Upper lobe of left lung (tissue), 6 donors: ENCODE measurements around the gene ZDHHC17. TPM values are rescaled to one million over a fixed set of nuclear protein-coding genes. Genes with fewer than 3 reads are reported as not detected.

Experiments used
- ATAC-seq, 2 donors: fragments of 200-7000 bp; cut with Tn5 transposase; one replicate each; pipeline ENCODE4 v1.9.1; 2022; ENCODE audit warnings: mild to moderate bottlenecking in 2 of 2, moderate library complexity in 2 of 2; ENCODE audit not compliant: low FRiP score in 2 of 2
- DNase-seq, 2 donors: peaks; one replicate each; pipeline ENCODE4 v3.0.0-alpha.2; 2019 to 2020
- H3K27ac ChIP-seq, 4 donors: fragments of 200-600 bp; sonication (generic); one replicate each; pipeline ENCODE4 v1.5.1; 2016 to 2019
- H3K27me3 ChIP-seq, 4 donors: fragments of 200-600 bp; sonication (generic); one replicate each; pipeline ENCODE4 v1.5.1; 2017 to 2019
- H3K36me3 ChIP-seq, 4 donors: fragments of 200-600 bp; sonication (generic); one replicate each; pipeline ENCODE4 v1.5.1; 2016 to 2019
- H3K4me1 ChIP-seq, 4 donors: fragments of 200-600 bp; sonication (generic); one replicate each; pipeline ENCODE4 v1.5.1; 2018 to 2019
- H3K4me3 ChIP-seq, 4 donors: fragments of 200-600 bp; sonication (generic); one replicate each; pipeline ENCODE4 v1.5.1; 2017 to 2019; ENCODE audit warnings: mild to moderate bottlenecking in 2 of 4, moderate library complexity in 1 of 4
- H3K9me3 ChIP-seq, 4 donors: fragments of 200-600 bp; sonication (generic); one replicate each; pipeline ENCODE4 v1.5.1; 2018 to 2019
- CTCF ChIP-seq, 6 experiments: fragments of 450-650 bp in 4 of 6; fragments of 200-600 bp in 2 of 6; sonication (generic) in 2 of 6; IDR thresholded peaks; one replicate each; pipeline ENCODE4 v1.5.1; 2016 to 2019; ENCODE audit warnings: antibody characterized with exemption in 6 of 6
- EP300 ChIP-seq, 4 donors: sonication (generic); formaldehyde crosslinking; IDR thresholded peaks; one replicate each; pipeline ENCODE4 v1.5.1; 2017; ENCODE audit warnings: antibody characterized with exemption in 4 of 4, control low read depth in 2 of 4
- POLR2A ChIP-seq, 4 donors: fragments of 450-650 bp; IDR thresholded peaks; one replicate each; pipeline ENCODE4 v1.5.1; 2016 to 2017; ENCODE audit warnings: antibody characterized with exemption in 4 of 4, mild to moderate bottlenecking in 2 of 4
- POLR2AphosphoS5 ChIP-seq, 2 donors: sonication (generic); formaldehyde crosslinking; IDR thresholded peaks; one replicate each; pipeline ENCODE4 v1.5.1; 2017; ENCODE audit warnings: antibody characterized with exemption in 2 of 2
- WGBS, 2 donors: methylation state at CpG; one replicate each; pipeline ENCODE4 v1.1.5; 2017 to 2018; 5-methylcytosine and 5-hydroxymethylcytosine counted together
- total RNA-seq, 6 donors: library from RNA; depleted of rRNA in 4 of 6; stranded (reverse); fragments of >200 nt in 4 of 6; gene quantifications; one replicate each; pipeline versions ENCODE4 v1.1.0 to v1.2.1, GENCODE V29; 2016 to 2021
- donor health status: DM: no; HTN: no; CAD: no; lungs with moderate emphysema.
- donor health status: DM: no; HTN: yes; CAD: no; lungs with severe emphysema.

ZDHHC17 gene
- total RNA-seq, 6 donors from 2014 or later: 13.0 to 107 (median 30.0) TPM

- TF ChIP-seq EP300 (IDR thresholded peaks at IDR 0.05): no peak
- TF ChIP-seq CTCF (IDR thresholded peaks at IDR 0.05): no peak
- WGBS, 2 donors: 93 to 95% methylated on average over 4 of the region's 4 CpGs
Measured at GRCh38 chr12:76855271-76855670, 91.4 kb downstream of the ZDHHC17 start.

DNA sequence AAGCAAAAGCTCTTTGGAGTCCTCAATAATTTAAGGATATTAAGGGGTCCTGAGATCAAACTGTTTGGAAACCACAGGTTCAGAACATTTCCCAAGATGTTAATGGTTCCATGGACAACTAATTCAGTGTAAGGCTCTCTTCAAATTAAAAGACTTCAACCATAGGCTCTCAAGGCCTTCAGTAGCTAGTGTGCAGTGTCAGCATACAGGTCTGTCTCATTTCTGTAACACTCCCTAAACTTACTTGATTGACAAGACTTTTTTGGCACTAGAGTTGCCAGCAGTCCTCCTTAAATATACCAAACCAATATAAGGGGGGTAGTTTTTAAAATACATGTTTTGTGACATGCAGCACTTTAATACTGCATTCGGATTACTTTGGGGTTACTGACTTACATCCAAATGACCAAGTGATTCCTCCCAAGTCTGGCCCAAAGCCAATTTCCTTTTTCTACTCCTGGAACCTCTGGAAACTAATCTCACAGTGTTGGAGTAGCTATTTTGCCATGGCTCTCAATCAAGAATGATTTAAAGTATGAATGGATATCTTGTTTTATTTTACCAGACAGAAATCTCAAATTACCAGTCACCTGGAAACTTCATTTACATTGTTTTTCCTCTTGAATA, 92.2 kb downstream of the ZDHHC17 start:
- Histone ChIP-seq H3K27me3 (no peaks in the 10 kb centered on the region), H3K9me3 (peaks cover 0 to 4% (median 0%) of the 10 kb centered on the region in 4 donors), H3K4me1 (no peaks in the 10 kb centered on the region), H3K27ac (no peak overlapping the region), H3K36me3 (peaks cover under 1 to 23% (median 6%) of the 10 kb centered on the region in 4 donors), H3K4me3 (no peak overlapping the region)
- ATAC-seq: no peak
- DNase-seq: no peak
- 87 to 100% methylated on average over 1 of the region's 1 CpG for WGBS, 2 donors
- no peak for TF ChIP-seq EP300 (IDR thresholded peaks at IDR 0.05)
- no peak for TF ChIP-seq POLR2AphosphoS5 (IDR thresholded peaks at IDR 0.05)
- TF ChIP-seq POLR2A (IDR thresholded peaks at IDR 0.05): no peak
- TF ChIP-seq CTCF (IDR thresholded peaks at IDR 0.05): no peak

More at GRCh38 chr12:76855271-76855670, 91.4 kb downstream of the ZDHHC17 start:
- H3K4me3 ChIP-seq: no peak overlapping the region
- H3K27me3 ChIP-seq: no peaks in the 10 kb centered on the region
- no peak for DNase-seq
- H3K36me3 ChIP-seq: peaks cover 6 to 32% (median 10%) of the 10 kb centered on the region in 4 donors
- H3K4me1 ChIP-seq: no peaks in the 10 kb centered on the region
- H3K27ac ChIP-seq: no peak overlapping the region
- peaks cover 0 to 4% (median 0%) of the 10 kb centered on the region in 4 donors for H3K9me3 ChIP-seq
- ATAC-seq: no peak

- DNase-seq: no peak
- Histone ChIP-seq H3K9me3 (peaks cover 0 to 4% (median 0%) of the 10 kb centered on the region in 4 donors), H3K4me3 (no peak overlapping the region)
Measured at GRCh38 chr12:76859611-76860010, 95.7 kb downstream of the ZDHHC17 start.

DNA sequence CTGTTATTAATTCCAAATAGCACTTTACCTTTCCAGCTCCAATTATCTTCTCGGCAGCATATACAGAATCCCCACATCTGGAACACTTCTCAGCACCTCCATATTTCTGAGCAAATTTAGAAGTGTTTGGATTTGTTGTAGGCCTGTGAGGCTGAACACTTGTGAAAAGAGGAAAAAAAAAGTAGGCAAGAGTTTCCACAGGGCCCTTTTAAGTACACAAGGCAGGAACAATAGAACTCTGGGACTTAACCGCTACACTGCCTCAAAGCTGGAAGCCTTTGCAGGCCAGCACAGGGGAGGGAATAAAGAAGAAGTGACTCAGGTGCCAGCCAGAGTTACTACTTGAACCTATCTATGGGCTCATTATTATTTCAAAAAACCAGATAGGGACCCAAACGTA, 96.3 kb downstream of the ZDHHC17 start:
- Histone ChIP-seq H3K4me1 (no peaks in the 10 kb centered on the region), H3K36me3 (peaks cover 0 to 18% (median 4%) of the 10 kb centered on the region in 4 donors), H3K9me3 (peaks cover 0 to 4% (median 0%) of the 10 kb centered on the region in 4 donors), H3K27ac (no peak overlapping the region), H3K27me3 (no peaks in the 10 kb centered on the region), H3K4me3 (no peak overlapping the region)
- TF ChIP-seq EP300 (IDR thresholded peaks at IDR 0.05): no peak
- no peak for TF ChIP-seq POLR2A (IDR thresholded peaks at IDR 0.05)
- no peak for TF ChIP-seq CTCF (IDR thresholded peaks at IDR 0.05)
- TF ChIP-seq POLR2AphosphoS5 (IDR thresholded peaks at IDR 0.05): no peak
- no peak for DNase-seq
- WGBS, 2 donors: 73 to 88% methylated on average over 3 of the region's 3 CpGs
- ATAC-seq: no peak

More at GRCh38 chr12:76859611-76860010, 95.7 kb downstream of the ZDHHC17 start:
- Histone ChIP-seq H3K27ac (no peak overlapping the region), H3K4me1 (no peaks in the 10 kb centered on the region), H3K27me3 (no peaks in the 10 kb centered on the region), H3K36me3 (peaks cover 0 to 21% (median 4%) of the 10 kb centered on the region in 4 donors)
- 59 to 70% methylated on average over 4 of the region's 4 CpGs for WGBS, 2 donors
- no peak for ATAC-seq
- no peak for TF ChIP-seq CTCF (IDR thresholded peaks at IDR 0.05)
- TF ChIP-seq EP300 (IDR thresholded peaks at IDR 0.05): no peak
- TF ChIP-seq POLR2A (IDR thresholded peaks at IDR 0.05): no peak
- TF ChIP-seq POLR2AphosphoS5 (IDR thresholded peaks at IDR 0.05): no peak
